Measurements from ENCODE around the gene IFFO2. TPM values are rescaled to one million over a fixed set of nuclear protein-coding genes. Genes with fewer than 3 reads are reported as not detected.

IFFO2 gene
- total RNA-seq, 1 donor from 2014 or later = 5.4 TPM

GRCh38 chr1:18974005-18974404 lies 17.5 kb upstream of the IFFO2 start:
- no peak for ATAC-seq
- DNase-seq (ENCODE audit: low spot score) = no peak
- intact Hi-C loops (cut with DNase I) = no loop called here

DNA sequence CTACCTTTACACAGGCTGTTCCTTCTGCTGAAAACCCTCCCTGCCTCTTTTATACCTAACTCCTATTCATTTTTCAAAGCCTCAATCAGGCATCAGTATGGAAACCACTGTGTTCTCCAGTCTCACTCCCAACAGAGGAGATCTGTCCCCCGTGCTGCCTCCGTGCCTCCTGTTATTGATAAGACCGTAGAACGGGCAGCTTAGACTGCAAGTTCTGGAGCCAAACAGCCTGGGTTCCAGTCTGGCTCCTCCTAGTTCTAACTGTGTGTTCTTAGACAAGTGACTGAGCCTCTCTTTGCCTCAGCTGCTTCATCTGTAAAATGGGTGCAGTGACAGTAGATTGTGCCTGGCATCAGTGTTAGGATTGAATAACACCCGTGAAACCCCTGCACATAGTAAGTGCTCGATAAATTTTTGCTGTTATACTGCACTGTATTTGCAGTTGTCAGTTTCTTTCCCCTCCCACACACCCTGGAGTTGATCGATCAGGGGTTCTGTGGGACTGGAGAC lies 17.0 kb upstream of the IFFO2 start:
- ATAC-seq (no peak), DNase-seq (ENCODE audit: low spot score) (no peak)
- intact Hi-C loops (cut with DNase I) = no loop called here

- ATAC-seq = no peak
- no peak for DNase-seq (ENCODE audit: low spot score)
- intact Hi-C loops (cut with DNase I) = no loop called here
Measured at GRCh38 chr1:18972991-18973390, 16.5 kb upstream of the IFFO2 start.

GRCh38 chr1:18972531-18972930 lies 16.1 kb upstream of the IFFO2 start:
- peak; percentile 42 for ATAC-seq
- DNase-seq (ENCODE audit: low spot score) = no peak
- intact Hi-C loops (cut with DNase I) = no loop called here

DNA sequence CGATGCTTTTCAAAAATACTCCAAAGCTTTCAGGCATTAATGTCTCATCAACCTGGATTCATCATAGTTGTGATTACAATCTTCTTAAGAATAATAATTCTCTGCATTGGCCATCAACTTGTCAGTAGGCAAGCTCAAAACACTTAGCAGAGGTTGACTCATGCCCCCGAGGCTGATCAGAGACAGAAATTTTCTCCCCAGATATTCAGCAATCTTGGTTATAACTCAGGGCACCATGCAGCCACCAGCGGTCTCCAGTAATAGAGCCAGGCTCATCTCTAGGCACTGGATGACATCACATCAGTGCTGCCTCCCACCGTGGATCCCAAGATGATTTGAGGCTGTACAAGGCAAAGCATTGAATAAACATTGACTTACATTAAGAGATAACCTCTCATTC lies 14.3 kb upstream of the IFFO2 start:
- ATAC-seq = no peak
- intact Hi-C loops (cut with DNase I) = no loop called here
- no peak for DNase-seq (ENCODE audit: low spot score)

GRCh38 chr1:18970358-18970757 lies 13.9 kb upstream of the IFFO2 start:
- intact Hi-C loops (cut with DNase I) = no loop called here
- DNase-seq (ENCODE audit: low spot score) (no peak), ATAC-seq (no peak)

- DNase-seq (ENCODE audit: low spot score) = no peak
- ATAC-seq = no peak
- intact Hi-C loops (cut with DNase I) = no loop called here
Measured at GRCh38 chr1:18967066-18967690, 10.7 kb upstream of the IFFO2 start.

DNA sequence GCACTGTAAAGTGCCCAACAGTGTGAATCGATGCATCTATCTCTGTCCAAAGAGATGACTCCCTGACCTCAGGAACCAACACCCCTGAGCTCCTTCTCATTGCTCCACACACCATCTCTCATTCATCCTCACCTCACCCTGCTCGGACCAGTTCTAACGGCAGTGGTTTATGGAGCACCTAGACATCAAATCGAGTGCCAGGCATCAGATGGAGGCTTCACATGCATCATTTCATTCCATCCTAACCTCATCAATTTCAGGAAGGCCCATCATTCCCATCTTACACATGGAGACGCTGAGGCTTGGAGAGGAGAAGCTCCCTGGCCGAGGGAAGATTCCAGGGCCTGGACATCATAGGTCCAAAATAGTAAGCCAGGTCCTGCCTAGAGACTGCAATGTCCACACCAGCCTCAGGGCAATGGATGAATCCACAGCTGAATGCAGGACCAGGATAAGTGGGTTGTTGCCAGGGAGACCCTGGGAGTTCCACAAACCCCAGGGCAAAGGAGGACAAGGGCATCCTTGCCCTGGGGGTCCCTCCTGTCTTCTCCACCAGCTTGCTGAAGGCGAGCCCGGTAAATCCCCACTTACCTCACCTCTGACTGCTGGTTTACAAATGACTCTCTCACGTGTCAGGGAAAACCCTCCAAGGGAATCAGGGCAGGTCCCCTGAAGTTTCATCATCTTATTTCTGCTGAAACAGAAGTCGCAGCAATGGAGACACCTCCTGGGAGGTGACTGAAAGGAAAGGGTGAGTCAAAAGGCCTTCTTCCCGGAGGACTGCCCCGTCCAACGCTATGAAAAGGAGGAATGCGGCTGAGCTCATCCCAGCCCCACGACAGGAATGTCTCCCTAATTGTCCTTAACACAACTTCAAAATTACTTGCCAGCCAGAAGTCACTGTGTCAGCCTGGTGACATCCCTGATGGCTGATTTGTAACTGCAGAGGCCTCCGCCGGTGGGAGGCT lies 9.0 kb upstream of the IFFO2 start:
- DNase-seq (ENCODE audit: low spot score) (no peak), ATAC-seq (no peak)
- intact Hi-C loops (cut with DNase I) = no loop called here

- intact Hi-C loops (cut with DNase I) = no loop called here
- no peak for DNase-seq (ENCODE audit: low spot score)
- ATAC-seq = no peak
Measured at GRCh38 chr1:18963968-18964367, 7.5 kb upstream of the IFFO2 start.

GRCh38 chr1:18962855-18963737 lies 6.6 kb upstream of the IFFO2 start:
- ATAC-seq = no peak
- no peak for DNase-seq (ENCODE audit: low spot score)
- intact Hi-C loops (cut with DNase I) = no loop called here

DNA sequence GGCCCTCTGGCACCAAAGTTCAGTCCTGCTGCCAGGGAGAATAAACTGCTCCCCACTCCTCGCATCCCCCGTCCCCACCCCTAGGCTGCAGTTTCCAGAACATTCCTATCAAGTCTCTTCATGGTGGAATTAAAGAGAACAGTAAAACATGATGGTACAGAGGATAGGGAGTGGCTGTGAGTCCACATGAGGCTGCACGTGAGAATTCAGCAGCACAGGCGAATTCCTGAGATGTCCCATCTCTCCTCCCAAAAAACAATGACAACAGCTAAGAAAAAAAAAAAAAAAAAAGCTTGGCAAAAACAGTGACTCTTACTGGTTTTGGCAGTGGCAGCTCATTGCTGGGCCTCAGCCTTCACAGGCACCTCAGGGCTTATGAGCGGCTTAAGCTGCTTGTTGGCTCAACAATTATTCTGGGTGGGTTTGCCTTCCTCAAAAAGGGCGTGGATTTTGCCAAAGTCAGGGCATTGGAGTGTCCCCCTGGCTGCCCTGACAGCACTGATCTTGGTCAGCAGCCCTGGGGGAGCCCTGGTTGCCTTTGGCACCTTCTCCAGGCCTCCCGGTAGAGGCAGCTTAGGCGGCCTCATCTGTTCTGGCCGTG lies 5.7 kb upstream of the IFFO2 start:
- DNase-seq (ENCODE audit: low spot score) (no peak), ATAC-seq (peak; percentile 87)
- intact Hi-C loops (cut with DNase I) = no loop called here

GRCh38 chr1:18960821-18961220 lies 4.3 kb upstream of the IFFO2 start:
- DNase-seq (ENCODE audit: low spot score) (no peak), ATAC-seq (no peak)
- intact Hi-C loops (cut with DNase I) = no loop called here

GRCh38 chr1:18960409-18960808 lies 3.9 kb upstream of the IFFO2 start:
- DNase-seq (ENCODE audit: low spot score) (no peak), ATAC-seq (no peak)
- intact Hi-C loops (cut with DNase I) = no loop called here

DNA sequence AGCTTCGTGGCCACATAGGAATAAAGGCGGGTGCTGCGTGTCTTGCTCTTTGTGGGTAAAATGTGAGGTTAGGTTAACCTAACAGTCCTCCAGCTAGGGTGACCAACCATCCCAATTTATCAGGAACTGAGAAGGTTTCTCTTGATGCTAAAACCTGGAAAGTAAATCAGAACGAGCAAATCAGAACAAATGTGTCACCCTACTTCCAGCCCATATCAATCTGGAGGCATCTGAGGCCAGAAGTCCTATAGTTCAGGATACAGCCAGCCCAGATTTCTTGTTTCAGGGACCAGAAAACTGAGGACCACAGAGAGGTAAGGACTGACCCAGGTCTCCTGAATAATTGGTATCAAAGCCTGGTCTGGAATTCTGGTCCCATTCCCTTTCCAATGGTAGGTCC lies 3.1 kb upstream of the IFFO2 start:
- ATAC-seq (no peak), DNase-seq (ENCODE audit: low spot score) (no peak)
- intact Hi-C loops (cut with DNase I) = no loop called here

GRCh38 chr1:18957532-18958300 lies 1.2 kb upstream of the IFFO2 start:
- no peak for DNase-seq (ENCODE audit: low spot score)
- intact Hi-C loops (cut with DNase I) = no loop called here
- ATAC-seq = no peak

GRCh38 chr1:18957136-18957521 lies 653 bp upstream of the IFFO2 start:
- peak; percentile 82 for DNase-seq (ENCODE audit: low spot score)
- peak; percentile 24 for ATAC-seq

GRCh38 chr1:18955441-18956192 lies 859 bp downstream of the IFFO2 start:
- ATAC-seq (no peak), DNase-seq (ENCODE audit: low spot score) (no peak)

More at GRCh38 chr1:18957136-18957521, 653 bp upstream of the IFFO2 start:
- intact Hi-C loops (cut with DNase I) = no loop called here

GRCh38 chr1:18955131-18955440 lies 1.4 kb downstream of the IFFO2 start:
- no peak for DNase-seq (ENCODE audit: low spot score)
- ATAC-seq = no peak
- intact Hi-C loops (cut with DNase I) = no loop called here

More at GRCh38 chr1:18955441-18956192, 859 bp downstream of the IFFO2 start:
- intact Hi-C loops (cut with DNase I) = no loop called here
